KG1 (cell line): ENCODE data around the gene ISCU.
"Not testable (repeated sequence)": the region's sequence is repeated elsewhere in the genome, so short reads cannot be mapped to it uniquely, and the experiment has no call there.

Experiments
- DNase-seq: peaks from one replicate; lab custom pipeline; 2025; lab: John Stamatoyannopoulos, UW

ISCU gene

GRCh38 chr12:108618079-108618952 lies 55.9 kb downstream of the ISCU start:
- DNase-seq = peak; percentile 72

DNA sequence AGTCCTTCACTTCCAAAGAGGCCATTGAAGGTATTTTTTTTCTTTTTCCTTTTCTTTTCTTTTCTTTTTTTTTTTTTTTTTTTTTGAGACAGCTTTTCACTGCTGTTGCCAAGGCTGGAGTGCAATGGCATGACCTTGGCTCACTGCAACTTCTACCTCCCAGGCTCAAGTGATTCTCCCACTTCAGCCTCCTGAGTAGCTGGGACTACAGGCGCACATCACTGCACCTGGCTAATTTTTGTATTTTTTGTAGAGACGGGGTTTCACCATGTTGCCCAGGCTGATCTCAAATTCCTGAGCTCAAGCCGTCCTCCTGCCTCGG lies 56.5 kb downstream of the ISCU start:
- DNase-seq = not testable (repeated sequence)
